ENCODE results near the gene HOXC6.

- no peak for TF ChIP-seq HDAC6 (IDR thresholded peaks at IDR 0.05; ENCODE audit: unreplicated experiment)
- TF ChIP-seq CHD2 (IDR thresholded peaks at IDR 0.05; ENCODE audit: borderline replicate concordance, low read depth, low read length), result no peak
- TF ChIP-seq POLR2A (IDR thresholded peaks at IDR 0.05; ENCODE audit: low read depth, low read length), result no peak
- no peak for TF ChIP-seq SREBF2 (IDR thresholded peaks at IDR 0.05; ENCODE audit: low read length)
Measured at GRCh38 chr12:53994009-53994263, 34.3 kb upstream of the HOXC6 start.

All from GM12878 (cell line).